Nucleus accumbens (tissue), 56 donors: Measurements from ENCODE around the gene PTPMT1.
A peak's percentile ranks its signal among the peaks of the same experiment; 100 is the strongest.

Experiments used
- DNase-seq, 56 donors: peaks; one replicate each; lab custom pipeline; 2025; lab: John Stamatoyannopoulos, UW

Gene PTPMT1

DNA sequence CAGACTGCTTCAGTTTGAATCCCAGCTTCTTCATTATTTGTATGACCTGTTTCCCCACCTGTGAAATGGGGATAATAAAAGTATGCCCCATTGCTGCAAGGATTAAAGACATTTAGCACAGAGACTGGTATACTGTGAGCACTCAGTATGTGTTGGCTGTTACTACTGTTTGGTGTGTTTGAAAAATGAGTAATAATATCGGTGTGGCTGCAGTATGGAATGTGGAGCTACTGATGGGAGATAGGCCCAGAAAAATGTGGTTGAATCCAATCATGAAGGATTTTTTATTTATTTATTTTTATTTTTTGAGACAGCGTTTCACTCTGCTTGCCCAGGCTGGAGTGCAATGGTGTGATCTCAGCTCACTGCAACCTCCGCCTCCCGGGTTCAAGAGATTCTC lies 37.9 kb downstream of the PTPMT1 start:
- DNase-seq: no peak

DNA sequence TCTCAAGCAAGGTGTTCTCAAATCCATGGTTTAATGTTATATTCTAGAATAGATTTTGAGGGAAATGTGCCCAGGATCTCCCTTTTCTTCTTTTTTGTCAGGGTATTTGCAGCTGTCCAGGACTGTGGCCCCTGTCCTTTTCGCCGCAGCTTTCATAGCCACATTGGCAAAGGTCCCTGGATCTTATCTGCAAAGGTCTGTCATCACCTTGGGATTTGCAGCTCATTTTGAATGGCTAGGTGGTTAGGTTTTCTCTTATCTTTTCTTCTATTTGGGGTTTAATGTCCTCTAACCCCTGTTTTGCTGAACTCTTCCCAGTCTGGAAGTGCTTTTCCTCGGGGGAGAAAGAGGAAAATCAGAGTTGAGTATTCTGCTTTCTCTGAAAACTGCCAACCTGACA lies 40.5 kb downstream of the PTPMT1 start:
- no peak for DNase-seq

DNA sequence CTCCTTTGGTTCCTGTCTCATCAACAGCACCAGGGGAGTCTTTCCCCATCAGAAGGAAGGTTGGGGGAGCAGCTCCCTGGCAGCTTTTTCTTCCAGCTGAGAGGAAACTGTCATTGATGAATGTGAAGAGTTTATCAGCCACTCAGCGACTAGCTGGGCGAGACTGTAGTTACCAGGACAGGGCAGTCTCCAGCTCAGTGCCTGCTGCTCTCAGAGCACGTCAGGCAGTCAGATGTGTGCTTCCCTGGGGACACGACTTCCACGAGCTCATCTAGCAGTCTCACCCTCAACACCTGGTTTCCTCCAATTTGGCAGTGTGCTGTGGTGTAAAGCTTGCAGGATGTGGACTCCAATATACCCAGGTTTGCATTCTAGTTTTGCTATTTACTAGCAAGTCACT lies 41.3 kb downstream of the PTPMT1 start:
- DNase-seq: no peak

- no peak for DNase-seq
Observed at GRCh38 chr11:47607380-47607779, 42.0 kb downstream of the PTPMT1 start.

DNA sequence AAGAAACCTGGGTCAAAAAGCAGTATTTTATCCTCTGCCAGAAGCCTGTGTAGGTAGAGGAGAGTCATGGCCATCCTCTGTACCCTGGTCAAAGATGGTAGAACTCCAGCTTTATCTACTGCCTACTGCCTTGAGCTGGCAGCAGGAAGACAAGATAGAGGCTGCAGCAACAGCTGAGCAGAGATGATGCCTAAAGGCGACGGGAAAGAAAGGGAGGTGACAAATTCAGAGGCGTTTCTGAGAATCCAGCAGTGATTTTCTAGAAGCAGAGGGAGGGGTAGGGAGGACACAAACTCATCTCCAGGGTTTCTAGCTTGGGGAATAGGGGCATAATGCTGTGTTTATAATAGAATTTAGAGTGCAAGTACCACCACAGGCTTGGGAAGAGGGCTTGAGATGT lies 44.3 kb downstream of the PTPMT1 start:
- peak in 4 of 56 donors; percentile 20 to 55 (median 36) for DNase-seq

GRCh38 chr11:47611348-47611794 lies 46.0 kb downstream of the PTPMT1 start:
- DNase-seq: peak in 4 of 56 donors; percentile 21 to 24 (median 23)

DNA sequence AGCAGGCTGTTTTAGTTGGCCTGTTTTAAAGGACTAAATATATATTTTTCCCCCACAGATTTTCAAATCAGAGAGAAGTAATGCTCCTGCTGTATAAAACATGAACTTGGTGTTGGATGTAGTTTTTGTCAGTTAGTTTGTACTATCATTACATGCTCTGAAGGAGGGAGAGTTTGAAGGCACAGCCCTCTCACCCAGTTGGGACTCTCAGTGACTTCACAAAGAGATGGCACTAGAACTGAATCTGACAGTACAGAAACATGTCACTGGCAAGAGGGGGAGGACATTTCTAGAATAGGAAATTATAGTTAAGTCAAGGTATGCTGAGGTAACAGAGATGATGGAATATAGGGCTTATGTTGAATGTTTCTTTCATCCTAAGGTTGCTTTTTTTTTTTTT lies 49.9 kb downstream of the PTPMT1 start:
- peak in 5 of 56 donors; percentile 9 to 44 (median 31) for DNase-seq

DNA sequence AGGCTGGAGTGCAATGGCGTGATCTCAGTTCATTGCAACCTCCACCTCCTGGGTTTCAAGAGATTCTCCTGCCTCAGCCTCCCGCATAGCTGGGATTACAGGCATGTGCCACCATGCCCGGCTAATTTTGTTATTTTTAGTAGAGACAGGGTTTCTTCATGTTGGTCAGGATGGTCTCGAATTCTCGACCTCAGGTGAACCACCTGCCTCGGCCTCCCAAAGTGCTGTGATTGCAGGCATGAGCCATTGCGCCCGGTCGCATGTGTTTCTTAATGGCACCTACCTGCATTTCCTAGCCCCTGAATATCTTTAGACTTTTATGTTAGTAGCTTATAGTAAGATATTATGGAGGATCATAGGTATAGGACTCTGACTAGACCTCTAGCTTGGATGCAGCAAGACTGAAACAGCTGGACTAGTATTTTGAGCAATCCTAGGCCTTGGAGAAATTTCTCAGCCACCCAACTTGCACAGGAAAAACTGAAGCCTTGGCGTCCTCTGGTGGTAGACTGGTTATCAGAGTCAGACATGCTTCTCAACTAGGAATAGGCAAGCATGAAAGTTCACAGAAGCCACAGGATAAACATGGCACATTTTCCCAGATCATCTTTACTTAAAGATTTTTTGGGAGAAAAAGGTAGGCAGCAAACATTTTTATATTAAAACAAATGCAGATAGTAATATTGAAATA lies 51.5 kb downstream of the PTPMT1 start:
- DNase-seq: peak in 23 of 56 donors; percentile 17 to 83 (median 48)

DNA sequence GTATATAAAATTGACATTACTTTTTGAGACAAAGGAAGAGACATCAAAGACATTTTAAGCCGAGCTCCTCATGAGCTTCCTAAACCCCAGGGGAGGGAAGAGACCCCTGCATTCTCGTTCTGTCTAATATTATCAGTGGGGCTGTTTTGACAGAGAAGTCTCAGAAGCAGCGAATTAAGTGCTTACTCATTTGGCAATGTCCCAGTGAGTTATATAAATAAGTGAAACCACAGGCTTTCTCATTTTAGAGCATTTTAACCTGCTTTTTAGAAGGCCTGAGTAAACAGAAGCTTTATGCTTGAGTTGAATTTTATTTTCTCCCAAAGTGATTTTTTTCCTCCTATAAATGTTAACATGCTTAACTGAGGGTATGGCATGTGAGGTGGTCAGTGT lies 52.0 kb downstream of the PTPMT1 start:
- DNase-seq: no peak

- no peak for DNase-seq
Observed at GRCh38 chr11:47620836-47621378, 55.5 kb downstream of the PTPMT1 start.
